DND-41 (cell line): Measurements from ENCODE around the gene SHOC1.

Source experiments
- ATAC-seq: fragments of 200-7000 bp; cut with Tn5 transposase; 3 replicates; pipeline ENCODE4 v1.9.1; 2021; ENCODE audit warnings: low read depth; ENCODE audit not compliant: insufficient read depth
- DNase-seq: peaks from one replicate; pipeline ENCODE4 v3.0.0-alpha.2; 2020
- H2AFZ ChIP-seq: 2 replicates; pipeline ENCODE4 v1.6.0; 2012; ENCODE audit warnings: low read depth, low read length
- H3K27ac ChIP-seq: 2 replicates; pipeline ENCODE4 v1.5.1; 2012; ENCODE audit warnings: low read length, inconsistent platforms
- H3K27me3 ChIP-seq: fragments of 200-600 bp; sonication (generic); 2 replicates; pipeline ENCODE4 v1.6.0; 2012; ENCODE audit warnings: low read length, mild to moderate bottlenecking, inconsistent platforms; ENCODE audit not compliant: insufficient read depth, poor library complexity
- H3K36me3 ChIP-seq: 2 replicates; pipeline ENCODE4 v1.5.1; 2012; ENCODE audit warnings: low read length, inconsistent platforms; ENCODE audit not compliant: insufficient read depth
- H3K4me1 ChIP-seq: 2 replicates; pipeline ENCODE4 v1.5.1; 2012; ENCODE audit warnings: mild to moderate bottlenecking, low read length; ENCODE audit not compliant: insufficient read depth
- H3K4me2 ChIP-seq: 2 replicates; pipeline ENCODE4 v1.6.0; 2012; ENCODE audit warnings: mild to moderate bottlenecking, moderate library complexity, low read length, inconsistent platforms; ENCODE audit not compliant: insufficient read depth
- H3K4me3 ChIP-seq, 2 experiments: fragments of 200-600 bp in 1 of 2; shearing (Covaris generic) in 1 of 2; 2 replicates each; pipeline ENCODE4 v1.5.1; 2012 to 2016; ENCODE audit warnings: inconsistent platforms in 2 of 2, low read length in 2 of 2, mild to moderate bottlenecking in 2 of 2, low read depth in 1 of 2, moderate library complexity in 1 of 2
- H3K79me2 ChIP-seq: 2 replicates; pipeline ENCODE4 v1.6.0; 2012; ENCODE audit warnings: low read length, inconsistent platforms; ENCODE audit not compliant: insufficient read depth
- H3K9ac ChIP-seq: 2 replicates; pipeline ENCODE4 v1.6.0; 2012; ENCODE audit warnings: low read depth, mild to moderate bottlenecking, inconsistent platforms, low read length, moderate library complexity
- H3K9me3 ChIP-seq: 2 replicates; pipeline ENCODE4 v1.5.1; 2012; ENCODE audit warnings: low read length, moderate library complexity, mild to moderate bottlenecking, inconsistent platforms; ENCODE audit not compliant: insufficient read depth, severe bottlenecking
- H4K20me1 ChIP-seq: 2 replicates; pipeline ENCODE4 v1.6.0; 2012; ENCODE audit warnings: low read length; ENCODE audit not compliant: insufficient read depth
- EZH2 ChIP-seq: IDR thresholded peaks from 3 replicates; pipeline ENCODE4 v1.6.1; 2012; ENCODE audit warnings: borderline replicate concordance, low read depth, mild to moderate bottlenecking, moderate library complexity, low read length, inconsistent platforms; ENCODE audit not compliant: severe bottlenecking
- TF ChIP-seq, protein P1 (sequence below): IDR thresholded peaks from 2 replicates; pipeline ENCODE4 v1.5.1; 2012; ENCODE audit warnings: borderline replicate concordance, low read length, moderate library complexity, mild to moderate bottlenecking; ENCODE audit not compliant: poor library complexity, severe bottlenecking; ENCODE audit errors: extremely low read depth

The SHOC1 gene

DNA sequence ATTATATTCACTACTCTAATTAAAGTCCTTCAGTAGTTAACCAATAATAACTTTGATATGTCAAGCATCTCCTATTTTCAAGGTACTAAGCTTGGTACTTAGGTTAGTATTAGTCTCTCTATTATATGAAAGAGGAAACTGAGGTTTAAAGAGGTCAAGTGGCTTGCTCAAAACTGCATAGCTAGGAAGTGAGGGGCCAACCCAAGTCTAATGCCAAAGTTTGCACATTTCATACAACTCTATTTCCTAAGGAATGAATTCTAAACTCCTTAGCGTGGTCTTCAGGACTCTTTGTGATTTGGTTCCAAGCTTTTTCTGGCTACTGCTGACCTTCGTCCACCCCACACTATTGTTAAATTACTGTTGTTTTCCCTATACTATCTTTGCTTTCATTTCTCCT is 9.9 kb upstream of the SHOC1 start:
- Histone ChIP-seq H4K20me1 (no peaks in the 10 kb centered on the region), H3K36me3 (no peaks in the 10 kb centered on the region), H3K79me2 (no peaks in the 10 kb centered on the region), H3K4me3 (no peak overlapping the region), H3K4me2 (no peak overlapping the region), H3K27me3 (no peaks in the 10 kb centered on the region), H3K9me3 (no peaks in the 10 kb centered on the region), H2AFZ (no peak overlapping the region), H3K4me1 (peaks cover 5% of the 10 kb centered on the region; the same call in 1 of the 2 replicates), H3K27ac (no peak overlapping the region), H3K9ac (no peak overlapping the region)
- DNase-seq (no peak), ATAC-seq (no peak)
- TF ChIP-seq, protein P1, sequence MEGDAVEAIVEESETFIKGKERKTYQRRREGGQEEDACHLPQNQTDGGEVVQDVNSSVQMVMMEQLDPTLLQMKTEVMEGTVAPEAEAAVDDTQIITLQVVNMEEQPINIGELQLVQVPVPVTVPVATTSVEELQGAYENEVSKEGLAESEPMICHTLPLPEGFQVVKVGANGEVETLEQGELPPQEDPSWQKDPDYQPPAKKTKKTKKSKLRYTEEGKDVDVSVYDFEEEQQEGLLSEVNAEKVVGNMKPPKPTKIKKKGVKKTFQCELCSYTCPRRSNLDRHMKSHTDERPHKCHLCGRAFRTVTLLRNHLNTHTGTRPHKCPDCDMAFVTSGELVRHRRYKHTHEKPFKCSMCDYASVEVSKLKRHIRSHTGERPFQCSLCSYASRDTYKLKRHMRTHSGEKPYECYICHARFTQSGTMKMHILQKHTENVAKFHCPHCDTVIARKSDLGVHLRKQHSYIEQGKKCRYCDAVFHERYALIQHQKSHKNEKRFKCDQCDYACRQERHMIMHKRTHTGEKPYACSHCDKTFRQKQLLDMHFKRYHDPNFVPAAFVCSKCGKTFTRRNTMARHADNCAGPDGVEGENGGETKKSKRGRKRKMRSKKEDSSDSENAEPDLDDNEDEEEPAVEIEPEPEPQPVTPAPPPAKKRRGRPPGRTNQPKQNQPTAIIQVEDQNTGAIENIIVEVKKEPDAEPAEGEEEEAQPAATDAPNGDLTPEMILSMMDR, result no peak
- TF ChIP-seq EZH2, result no peak

DNA sequence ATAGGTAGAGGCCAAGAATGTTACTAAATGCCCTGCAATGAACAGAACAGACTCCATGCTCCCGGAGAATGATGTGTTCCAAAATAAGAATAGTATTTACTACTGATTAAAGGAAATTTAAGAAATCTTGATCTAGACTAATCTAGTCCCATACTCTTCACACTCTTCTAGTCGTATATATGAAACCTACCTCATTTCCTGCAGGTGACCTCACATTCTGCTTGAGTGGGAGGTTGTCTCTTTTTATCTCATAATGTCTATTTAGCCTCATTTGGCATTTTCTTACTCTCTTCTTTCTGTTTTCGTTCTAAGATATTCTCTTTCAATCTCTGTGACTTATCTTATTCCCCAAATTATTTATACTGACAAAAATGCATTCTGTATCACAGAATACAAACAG is 9.2 kb upstream of the SHOC1 start:
- H3K4me2 ChIP-seq, result no peak overlapping the region
- no peaks in the 10 kb centered on the region for H4K20me1 ChIP-seq
- no peaks in the 10 kb centered on the region for H3K9me3 ChIP-seq
- no peak for DNase-seq
- no peaks in the 10 kb centered on the region for H3K27me3 ChIP-seq
- peaks cover 5% of the 10 kb centered on the region; the same call in 1 of the 2 replicates for H3K4me1 ChIP-seq
- no peaks in the 10 kb centered on the region for H3K79me2 ChIP-seq
- no peak overlapping the region for H3K27ac ChIP-seq
- H3K36me3 ChIP-seq, result no peaks in the 10 kb centered on the region
- no peak overlapping the region for H3K4me3 ChIP-seq
- no peak for ATAC-seq
- H3K9ac ChIP-seq, result no peak overlapping the region
- no peak for TF ChIP-seq EZH2
- TF ChIP-seq, protein P1, result no peak
- no peak overlapping the region for H2AFZ ChIP-seq

DNA sequence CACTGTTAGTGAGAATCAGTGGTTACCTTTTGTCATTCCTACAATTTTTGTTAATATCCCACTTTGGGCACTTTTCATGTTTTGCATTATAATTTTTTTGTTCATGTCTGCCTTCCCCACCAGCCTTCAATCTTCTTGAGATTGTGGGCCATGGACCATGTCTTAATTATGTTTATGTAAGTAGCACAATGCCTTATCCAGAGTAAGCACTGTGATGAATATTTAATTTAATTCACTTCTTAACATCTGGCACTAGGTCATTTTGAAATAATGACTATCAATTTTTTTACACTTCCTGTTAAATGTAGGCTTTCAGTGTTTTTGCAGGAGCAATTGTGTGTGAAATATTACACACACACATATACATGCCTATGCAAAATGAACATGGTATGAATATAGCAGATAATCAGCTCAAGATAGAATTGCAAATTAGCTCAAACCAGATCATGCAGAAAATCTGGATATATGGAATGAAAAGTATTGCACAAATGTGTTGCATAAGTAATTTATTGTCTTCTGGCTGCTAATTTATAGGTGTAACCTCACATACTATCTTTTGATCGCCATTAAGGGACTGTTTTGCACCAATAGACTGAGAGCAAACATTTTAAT is 5.3 kb upstream of the SHOC1 start:
- H3K79me2 ChIP-seq, result no peaks in the 10 kb centered on the region
- no peaks in the 10 kb centered on the region for H4K20me1 ChIP-seq
- no peaks in the 10 kb centered on the region for H3K27me3 ChIP-seq
- H3K9me3 ChIP-seq, result no peaks in the 10 kb centered on the region
- H3K36me3 ChIP-seq, result no peaks in the 10 kb centered on the region
- H3K27ac ChIP-seq, result no peak overlapping the region
- H2AFZ ChIP-seq, result no peak overlapping the region
- DNase-seq (no peak), ATAC-seq (no peak)
- H3K4me2 ChIP-seq, result no peak overlapping the region
- no peak overlapping the region for H3K9ac ChIP-seq
- no peak for TF ChIP-seq EZH2
- TF ChIP-seq, protein P1, result no peak
- H3K4me3 ChIP-seq, result no peak overlapping the region
- peaks cover 5% of the 10 kb centered on the region; the same call in 1 of the 2 replicates for H3K4me1 ChIP-seq
